ES-I3 (cell line): Measurements from ENCODE around the gene PNRC1.
"Not testable (repeated sequence)": the region's sequence is repeated elsewhere in the genome, so short reads cannot be mapped to it uniquely, and the experiment has no call there.

Source experiments
- H3K36me3 ChIP-seq: 2 replicates; pipeline ENCODE4 v1.6.1; 2013; ENCODE audit warnings: mild to moderate bottlenecking, low read length, control low read depth, moderate library complexity; ENCODE audit not compliant: insufficient read depth
- H3K4me1 ChIP-seq: 2 replicates; pipeline ENCODE4 v1.6.1; 2013; ENCODE audit warnings: mild to moderate bottlenecking, control low read depth, low read length; ENCODE audit not compliant: insufficient read depth
- H3K9ac ChIP-seq: 2 replicates; pipeline ENCODE4 v1.6.1; 2013; ENCODE audit warnings: low read depth, mild to moderate bottlenecking, low read length, moderate library complexity
- H3K9me3 ChIP-seq: 2 replicates; pipeline ENCODE4 v1.6.1; 2013; ENCODE audit warnings: mild to moderate bottlenecking, low read length, moderate library complexity; ENCODE audit not compliant: control insufficient read depth, insufficient read depth

PNRC1 gene

GRCh38 chr6:89048288-89048923 is 32.1 kb upstream of the PNRC1 start:
- H3K4me1 ChIP-seq = peaks cover 12% of the 10 kb centered on the region
- H3K9ac ChIP-seq = no peak overlapping the region
- H3K36me3 ChIP-seq = no peaks in the 10 kb centered on the region
- H3K9me3 ChIP-seq = no peaks in the 10 kb centered on the region

- Histone ChIP-seq H3K9ac (no peak overlapping the region), H3K4me1 (peaks cover 12% of the 10 kb centered on the region), H3K36me3 (no peaks in the 10 kb centered on the region), H3K9me3 (no peaks in the 10 kb centered on the region)
Observed at GRCh38 chr6:89048985-89049384, 31.6 kb upstream of the PNRC1 start.

- Histone ChIP-seq H3K4me1 (peaks cover 12% of the 10 kb centered on the region), H3K9ac (no peak overlapping the region), H3K36me3 (no peaks in the 10 kb centered on the region), H3K9me3 (no peaks in the 10 kb centered on the region)
Observed at GRCh38 chr6:89050155-89050554, 30.4 kb upstream of the PNRC1 start.

GRCh38 chr6:89050697-89051096 is 29.9 kb upstream of the PNRC1 start:
- Histone ChIP-seq H3K4me1 (peaks cover 12% of the 10 kb centered on the region), H3K36me3 (no peaks in the 10 kb centered on the region), H3K9me3 (no peaks in the 10 kb centered on the region), H3K9ac (no peak overlapping the region)

- Histone ChIP-seq H3K36me3 (no peaks in the 10 kb centered on the region), H3K9ac (no peak overlapping the region), H3K9me3 (no peaks in the 10 kb centered on the region), H3K4me1 (peaks cover 12% of the 10 kb centered on the region)
Observed at GRCh38 chr6:89051676-89052075, 28.9 kb upstream of the PNRC1 start.

- Histone ChIP-seq H3K36me3 (no peaks in the 10 kb centered on the region), H3K9ac (no peak overlapping the region)
Observed at GRCh38 chr6:89054208-89054607, 26.3 kb upstream of the PNRC1 start.

GRCh38 chr6:89057759-89058158 is 22.8 kb upstream of the PNRC1 start:
- Histone ChIP-seq H3K36me3 (no peaks in the 10 kb centered on the region), H3K9me3 (no peaks in the 10 kb centered on the region), H3K9ac (no peak overlapping the region), H3K4me1 (0 out of 2 replicates have a peak, but pooled peaks cover 7% of the 10 kb centered on the region)

More at GRCh38 chr6:89054208-89054607, 26.3 kb upstream of the PNRC1 start:
- Histone ChIP-seq H3K9me3 (no peaks in the 10 kb centered on the region), H3K4me1 (0 out of 2 replicates have a peak, but pooled peaks cover 7% of the 10 kb centered on the region)

- Histone ChIP-seq H3K36me3 (no peaks in the 10 kb centered on the region), H3K9ac (no peak overlapping the region), H3K9me3 (no peaks in the 10 kb centered on the region), H3K4me1 (0 out of 2 replicates have a peak, but pooled peaks cover 7% of the 10 kb centered on the region)
Observed at GRCh38 chr6:89058627-89059026, 21.9 kb upstream of the PNRC1 start.

- Histone ChIP-seq H3K36me3 (no peaks in the 10 kb centered on the region), H3K4me1 (0 out of 2 replicates have a peak, but pooled peaks cover 7% of the 10 kb centered on the region), H3K9ac (no peak overlapping the region), H3K9me3 (no peaks in the 10 kb centered on the region)
Observed at GRCh38 chr6:89059227-89059626, 21.3 kb upstream of the PNRC1 start.

GRCh38 chr6:89063881-89064280 is 16.7 kb upstream of the PNRC1 start:
- Histone ChIP-seq H3K9ac (no peak overlapping the region), H3K4me1 (0 out of 2 replicates have a peak, but pooled peaks cover 2% of the 10 kb centered on the region), H3K36me3 (no peaks in the 10 kb centered on the region), H3K9me3 (no peaks in the 10 kb centered on the region; the same call in 1 of the 2 replicates)

- H3K9me3 ChIP-seq = not testable (repeated sequence)
Observed at GRCh38 chr6:89064931-89065330, 15.6 kb upstream of the PNRC1 start.

GRCh38 chr6:89066121-89066520 is 14.4 kb upstream of the PNRC1 start:
- not testable (repeated sequence) for H3K4me1 ChIP-seq, H3K9me3 ChIP-seq, H3K36me3 ChIP-seq, H3K9ac ChIP-seq

More at GRCh38 chr6:89064931-89065330, 15.6 kb upstream of the PNRC1 start:
- H3K9ac ChIP-seq, H3K4me1 ChIP-seq, H3K36me3 ChIP-seq: not testable (repeated sequence)

- Histone ChIP-seq H3K36me3 (no peaks in the 10 kb centered on the region), H3K4me1 (no peaks in the 10 kb centered on the region), H3K9ac (no peak overlapping the region), H3K9me3 (no peaks in the 10 kb centered on the region; the same call in 1 of the 2 replicates)
Observed at GRCh38 chr6:89066940-89067646, 13.5 kb upstream of the PNRC1 start.

- Histone ChIP-seq H3K36me3 (no peaks in the 10 kb centered on the region), H3K4me1 (no peaks in the 10 kb centered on the region), H3K9ac (no peak overlapping the region), H3K9me3 (peaks cover 3% of the 10 kb centered on the region)
Observed at GRCh38 chr6:89067796-89068195, 12.8 kb upstream of the PNRC1 start.

- H3K9me3 ChIP-seq = peaks cover 7% of the 10 kb centered on the region
- H3K9ac ChIP-seq = no peak overlapping the region
- no peaks in the 10 kb centered on the region for H3K36me3 ChIP-seq
- no peaks in the 10 kb centered on the region for H3K4me1 ChIP-seq
Observed at GRCh38 chr6:89068695-89069094, 11.9 kb upstream of the PNRC1 start.
